GM19043 (cell line): ENCODE measurements around the gene PREB.
"Not testable (repeated sequence)": the region's sequence is repeated elsewhere in the genome, so short reads cannot be mapped to it uniquely, and the experiment has no call there.

ENCODE experiments used
- ATAC-seq: cut with Tn5 transposase; IDR thresholded peaks from one replicate; pipeline ENCODE4 v1.9.1; 2021; ENCODE audit warnings: low read depth; ENCODE audit not compliant: unreplicated experiment

PREB gene

GRCh38 chr2:27133905-27134780 is at the start of gene PREB:
Gene PREB (minus strand): TSS chr2:27134636. CDS start chr2:27134421, 215 bp downstream.
- peak; percentile 78 for ATAC-seq

GRCh38 chr2:27184115-27184514 is 49.7 kb upstream of the PREB start:
- ATAC-seq = no peak

- ATAC-seq = no peak
Measured at GRCh38 chr2:27182346-27182745, 47.9 kb upstream of the PREB start.

GRCh38 chr2:27179344-27180000 is 45.0 kb upstream of the PREB start:
- ATAC-seq = no peak

- no peak for ATAC-seq
Measured at GRCh38 chr2:27178469-27178868, 44.0 kb upstream of the PREB start.

- no peak for ATAC-seq
Measured at GRCh38 chr2:27177441-27178351, 43.3 kb upstream of the PREB start.

- ATAC-seq = not testable (repeated sequence)
Measured at GRCh38 chr2:27175781-27176180, 41.3 kb upstream of the PREB start.

- ATAC-seq = no peak
Measured at GRCh38 chr2:27175330-27175729, 40.9 kb upstream of the PREB start.

- ATAC-seq = no peak
Measured at GRCh38 chr2:27174638-27175037, 40.2 kb upstream of the PREB start.

GRCh38 chr2:27171351-27171848 is 37.0 kb upstream of the PREB start:
- ATAC-seq = no peak

- ATAC-seq = no peak
Measured at GRCh38 chr2:27170581-27171337, 36.3 kb upstream of the PREB start.

- no peak for ATAC-seq
Measured at GRCh38 chr2:27164960-27165763, 30.7 kb upstream of the PREB start.

GRCh38 chr2:27162151-27163121 is 28.0 kb upstream of the PREB start:
- no peak for ATAC-seq

GRCh38 chr2:27160191-27160590 is 25.8 kb upstream of the PREB start:
- no peak for ATAC-seq

- no peak for ATAC-seq
Measured at GRCh38 chr2:27159271-27159670, 24.8 kb upstream of the PREB start.

GRCh38 chr2:27158468-27158867 is 24.0 kb upstream of the PREB start:
- ATAC-seq = no peak

- no peak for ATAC-seq
Measured at GRCh38 chr2:27155069-27155520, 20.7 kb upstream of the PREB start.

- no peak for ATAC-seq
Measured at GRCh38 chr2:27154488-27154887, 20.1 kb upstream of the PREB start.
